HepG2 (cell line): Measurements from ENCODE around the gene PRDX2. TPM values are rescaled to one million over a fixed set of nuclear protein-coding genes. Genes with fewer than 3 reads are reported as not detected.

ENCODE experiments used
- ADNP ChIP-seq: sonication (generic); formaldehyde crosslinking; IDR thresholded peaks from 2 replicates; pipeline ENCODE4 v1.4.0; 2020; ENCODE audit warnings: missing genetic modification reagents
- ARNT2 ChIP-seq: sonication (generic); formaldehyde crosslinking; IDR thresholded peaks from 2 replicates; pipeline ENCODE4 v1.8.0; 2022; ENCODE audit warnings: mild to moderate bottlenecking, low read depth, missing genetic modification reagents, moderate library complexity
- CBX2 ChIP-seq, 2 experiments: fragments of 200-600 bp in 1 of 2; sonication (generic); formaldehyde crosslinking in 1 of 2; IDR thresholded peaks; 2 replicates each; pipeline versions ENCODE4 v1.7.0 to v1.8.1; 2018 to 2022; ENCODE audit warnings: low read depth in 2 of 2, low read length in 1 of 2, mild to moderate bottlenecking in 1 of 2, missing genetic modification reagents in 1 of 2
- CENPX ChIP-seq: sonication (generic); formaldehyde crosslinking; IDR thresholded peaks from 2 replicates; pipeline ENCODE4 v1.9.0; 2021; ENCODE audit warnings: mild to moderate bottlenecking, missing genetic modification reagents, moderate library complexity
- MLLT10 ChIP-seq: sonication (generic); formaldehyde crosslinking; IDR thresholded peaks from 2 replicates; pipeline ENCODE4 v1.4.0; 2020; ENCODE audit warnings: missing genetic modification reagents
- RNF2 ChIP-seq: fragments of 450-650 bp; conservative IDR thresholded peaks from 2 replicates; pipeline ENCODE4 v1.6.1; 2016; ENCODE audit warnings: low read depth
- SMAD9 ChIP-seq: sonication (generic); formaldehyde crosslinking; IDR thresholded peaks from 2 replicates; pipeline ENCODE4 v1.5.1; 2020; ENCODE audit warnings: mild to moderate bottlenecking, missing genetic modification reagents
- SMYD3 ChIP-seq: sonication (generic); formaldehyde crosslinking; IDR thresholded peaks from 2 replicates; pipeline ENCODE4 v1.8.1; 2023; ENCODE audit warnings: mild to moderate bottlenecking, missing genetic modification reagents
- YEATS4 ChIP-seq: sonication (generic); formaldehyde crosslinking; IDR thresholded peaks from 2 replicates; pipeline ENCODE4 v1.4.0; 2020; ENCODE audit warnings: missing genetic modification reagents, borderline replicate concordance
- ZKSCAN1 ChIP-seq: fragments of 150-350 bp; IDR thresholded peaks from 2 replicates; pipeline ENCODE4 v1.6.1; 2014; ENCODE audit warnings: low read length
- ZNF136 ChIP-seq: sonication (generic); formaldehyde crosslinking; IDR thresholded peaks from 2 replicates; pipeline ENCODE4 v1.8.1; 2022; ENCODE audit warnings: low read depth, mild to moderate bottlenecking, moderate library complexity, missing genetic modification reagents
- ZNF317 ChIP-seq: sonication (generic); formaldehyde crosslinking; IDR thresholded peaks from 2 replicates; pipeline ENCODE4 v1.5.0; 2020; ENCODE audit warnings: mild to moderate bottlenecking, missing genetic modification reagents
- ZNF501 ChIP-seq: sonication (generic); formaldehyde crosslinking; IDR thresholded peaks from 2 replicates; pipeline ENCODE4 v1.5.1; 2020; ENCODE audit warnings: mild to moderate bottlenecking, moderate library complexity, missing genetic modification reagents
- polyA plus RNA-seq, 8 experiments: library from polyadenylated mRNA; depleted of rRNA in 3 of 8; stranded (reverse) in 7 of 8; unstranded in 1 of 8; fragments of >200 nt; fragmentation: Illumina TruSeq in 4 of 8; extraction: Trizol in 4 of 8; gene quantifications; 2 replicates each; pipeline versions ENCODE4 v1.2.1 to v1.2.3, GENCODE V29; 2011 to 2016; ENCODE audit warnings: low read depth in 4 of 8, missing spikeins in 1 of 8, mixed read lengths in 1 of 8; ENCODE audit not compliant: insufficient read depth in 1 of 8
- total RNA-seq, 5 experiments: library from RNA; depleted of rRNA; stranded (reverse); fragments of >200 nt; fragmentation: Illumina TruSeq; extraction: Trizol; gene quantifications; 2 replicates each; pipeline ENCODE4 v1.2.3, GENCODE V29; 2016; ENCODE audit warnings: low read depth in 1 of 5
- TF ChIP-seq, protein P1 (sequence below), 2 experiments: sonication (generic) in 1 of 2; formaldehyde crosslinking in 1 of 2; IDR thresholded peaks; 2 replicates each; pipeline versions ENCODE4 v1.6.1 to v1.9.0; 2014 to 2022; ENCODE audit warnings: antibody characterized with exemption in 1 of 2, borderline replicate concordance in 1 of 2, inconsistent platforms in 1 of 2, low read depth in 1 of 2, missing genetic modification reagents in 1 of 2
- TF ChIP-seq, protein P2 (sequence below): sonication (generic); formaldehyde crosslinking; IDR thresholded peaks from 2 replicates; pipeline ENCODE4 v1.4.0; 2020; ENCODE audit warnings: missing genetic modification reagents, borderline replicate concordance

The PRDX2 gene
- total and polyA plus RNA-seq, 2 of the 13 experiments (the other 11 are each of a cell fraction or from before 2014, with no cell fraction given): 218 to 381 TPM

DNA sequence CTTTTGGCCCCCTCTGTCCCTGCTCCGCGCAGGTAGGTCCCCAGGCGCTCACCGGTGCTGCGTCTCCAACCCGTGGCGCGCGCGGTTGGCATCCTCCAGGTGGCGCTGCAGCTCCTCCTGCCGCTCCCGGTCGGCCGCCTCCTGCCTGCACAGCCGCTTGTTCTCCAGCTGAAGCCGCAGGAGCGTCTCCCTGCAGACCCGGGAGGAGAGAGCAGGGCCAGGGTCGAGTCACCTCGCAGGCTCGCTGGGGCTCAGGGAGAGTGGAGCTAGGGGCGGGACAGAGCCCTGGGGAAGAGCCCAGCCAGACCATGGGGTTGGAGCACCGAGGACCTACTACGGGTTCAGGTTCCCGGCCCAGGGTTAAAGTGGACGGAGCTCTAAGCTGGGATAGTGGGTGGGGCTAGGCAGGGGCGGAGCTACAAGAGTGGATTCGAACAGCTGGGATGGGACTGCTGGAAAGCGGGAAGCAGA is 35.5 kb downstream of the PRDX2 start (continued):
- TF ChIP-seq CENPX (CRISPR knock-in tag): no peak
- TF ChIP-seq, protein P1, sequence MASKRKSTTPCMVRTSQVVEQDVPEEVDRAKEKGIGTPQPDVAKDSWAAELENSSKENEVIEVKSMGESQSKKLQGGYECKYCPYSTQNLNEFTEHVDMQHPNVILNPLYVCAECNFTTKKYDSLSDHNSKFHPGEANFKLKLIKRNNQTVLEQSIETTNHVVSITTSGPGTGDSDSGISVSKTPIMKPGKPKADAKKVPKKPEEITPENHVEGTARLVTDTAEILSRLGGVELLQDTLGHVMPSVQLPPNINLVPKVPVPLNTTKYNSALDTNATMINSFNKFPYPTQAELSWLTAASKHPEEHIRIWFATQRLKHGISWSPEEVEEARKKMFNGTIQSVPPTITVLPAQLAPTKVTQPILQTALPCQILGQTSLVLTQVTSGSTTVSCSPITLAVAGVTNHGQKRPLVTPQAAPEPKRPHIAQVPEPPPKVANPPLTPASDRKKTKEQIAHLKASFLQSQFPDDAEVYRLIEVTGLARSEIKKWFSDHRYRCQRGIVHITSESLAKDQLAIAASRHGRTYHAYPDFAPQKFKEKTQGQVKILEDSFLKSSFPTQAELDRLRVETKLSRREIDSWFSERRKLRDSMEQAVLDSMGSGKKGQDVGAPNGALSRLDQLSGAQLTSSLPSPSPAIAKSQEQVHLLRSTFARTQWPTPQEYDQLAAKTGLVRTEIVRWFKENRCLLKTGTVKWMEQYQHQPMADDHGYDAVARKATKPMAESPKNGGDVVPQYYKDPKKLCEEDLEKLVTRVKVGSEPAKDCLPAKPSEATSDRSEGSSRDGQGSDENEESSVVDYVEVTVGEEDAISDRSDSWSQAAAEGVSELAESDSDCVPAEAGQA (IDR thresholded peaks at IDR 0.05; ENCODE audit: low read depth): no peak
- TF ChIP-seq, protein P1 (CRISPR knock-in tag; IDR thresholded peaks at IDR 0.05; ENCODE audit: borderline replicate concordance): no peak
- TF ChIP-seq SMYD3 (CRISPR knock-in tag): no peak
- TF ChIP-seq SMAD9 (CRISPR knock-in tag): no peak
- no peak for TF ChIP-seq MLLT10
- 0 out of 2 replicates have a peak, but pooled peaks have one; percentile 44 for TF ChIP-seq ZNF501 (CRISPR knock-in tag)
- no peak; the same call in 1 of the 2 replicates for TF ChIP-seq ZNF136 (CRISPR knock-in tag)
- TF ChIP-seq ZKSCAN1: peak; percentile 77
- no peak for TF ChIP-seq ARNT2
- TF ChIP-seq YEATS4 (CRISPR knock-in tag): peak; percentile 68; the same call in 1 of the 2 replicates
- TF ChIP-seq CBX2 (IDR thresholded peaks at IDR 0.05; ENCODE audit: low read depth, low read length): no peak
- no peak for TF ChIP-seq CBX2 (CRISPR knock-in tag; IDR thresholded peaks at IDR 0.05; ENCODE audit: low read depth)
- TF ChIP-seq ZNF317 (CRISPR knock-in tag): peak; percentile 49; the same call in 1 of the 2 replicates
- no peak for TF ChIP-seq RNF2
- TF ChIP-seq, protein P2, sequence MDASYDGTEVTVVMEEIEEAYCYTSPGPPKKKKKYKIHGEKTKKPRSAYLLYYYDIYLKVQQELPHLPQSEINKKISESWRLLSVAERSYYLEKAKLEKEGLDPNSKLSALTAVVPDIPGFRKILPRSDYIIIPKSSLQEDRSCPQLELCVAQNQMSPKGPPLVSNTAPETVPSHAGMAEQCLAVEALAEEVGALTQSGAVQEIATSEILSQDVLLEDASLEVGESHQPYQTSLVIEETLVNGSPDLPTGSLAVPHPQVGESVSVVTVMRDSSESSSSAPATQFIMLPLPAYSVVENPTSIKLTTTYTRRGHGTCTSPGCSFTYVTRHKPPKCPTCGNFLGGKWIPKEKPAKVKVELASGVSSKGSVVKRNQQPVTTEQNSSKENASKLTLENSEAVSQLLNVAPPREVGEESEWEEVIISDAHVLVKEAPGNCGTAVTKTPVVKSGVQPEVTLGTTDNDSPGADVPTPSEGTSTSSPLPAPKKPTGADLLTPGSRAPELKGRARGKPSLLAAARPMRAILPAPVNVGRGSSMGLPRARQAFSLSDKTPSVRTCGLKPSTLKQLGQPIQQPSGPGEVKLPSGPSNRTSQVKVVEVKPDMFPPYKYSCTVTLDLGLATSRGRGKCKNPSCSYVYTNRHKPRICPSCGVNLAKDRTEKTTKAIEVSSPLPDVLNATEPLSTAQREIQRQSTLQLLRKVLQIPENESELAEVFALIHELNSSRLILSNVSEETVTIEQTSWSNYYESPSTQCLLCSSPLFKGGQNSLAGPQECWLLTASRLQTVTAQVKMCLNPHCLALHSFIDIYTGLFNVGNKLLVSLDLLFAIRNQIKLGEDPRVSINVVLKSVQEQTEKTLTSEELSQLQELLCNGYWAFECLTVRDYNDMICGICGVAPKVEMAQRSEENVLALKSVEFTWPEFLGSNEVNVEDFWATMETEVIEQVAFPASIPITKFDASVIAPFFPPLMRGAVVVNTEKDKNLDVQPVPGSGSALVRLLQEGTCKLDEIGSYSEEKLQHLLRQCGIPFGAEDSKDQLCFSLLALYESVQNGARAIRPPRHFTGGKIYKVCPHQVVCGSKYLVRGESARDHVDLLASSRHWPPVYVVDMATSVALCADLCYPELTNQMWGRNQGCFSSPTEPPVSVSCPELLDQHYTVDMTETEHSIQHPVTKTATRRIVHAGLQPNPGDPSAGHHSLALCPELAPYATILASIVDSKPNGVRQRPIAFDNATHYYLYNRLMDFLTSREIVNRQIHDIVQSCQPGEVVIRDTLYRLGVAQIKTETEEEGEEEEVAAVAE (CRISPR knock-in tag): no peak
- no peak for TF ChIP-seq ADNP (CRISPR knock-in tag)
